NCI-H2227 treated with DMSO at 0.1 percent for 48 hours (cell line): ENCODE measurements around the gene ACTG1.

Experiments used
- DNase-seq: peaks from one replicate; lab custom pipeline; 2025; lab: John Stamatoyannopoulos, UW

The ACTG1 gene

GRCh38 chr17:81512562-81513371 is at the start of gene ACTG1:
TSS of gene ACTG1 (minus strand) at chr17:81512799. CDS start at chr17:81512354, 445 bp downstream.
- peak; percentile 89 for DNase-seq

- DNase-seq: no peak
Observed at GRCh38 chr17:81561494-81561885, 48.9 kb upstream of the ACTG1 start.

- DNase-seq: no peak
Observed at GRCh38 chr17:81558941-81559806, 46.6 kb upstream of the ACTG1 start.

GRCh38 chr17:81558115-81558468 is 45.5 kb upstream of the ACTG1 start:
- no peak for DNase-seq

GRCh38 chr17:81557276-81558114 is 44.9 kb upstream of the ACTG1 start:
- DNase-seq: no peak

- DNase-seq: no peak
Observed at GRCh38 chr17:81556863-81557262, 44.3 kb upstream of the ACTG1 start.

GRCh38 chr17:81556175-81556691 is 43.6 kb upstream of the ACTG1 start:
- DNase-seq: no peak

- peak; percentile 58 for DNase-seq
Observed at GRCh38 chr17:81553616-81554181, 41.1 kb upstream of the ACTG1 start.

- peak; percentile 89 for DNase-seq
Observed at GRCh38 chr17:81553018-81553615, 40.5 kb upstream of the ACTG1 start.

- peak; percentile 84 for DNase-seq
Observed at GRCh38 chr17:81552244-81553017, 39.8 kb upstream of the ACTG1 start, which contains the start of gene FAAP100. TSS of gene FAAP100 (minus strand) at chr17:81552353. CDS start at chr17:81552330, 23 bp downstream.

- no peak for DNase-seq
Observed at GRCh38 chr17:81551458-81552243, 39.1 kb upstream of the ACTG1 start.

- DNase-seq: no peak
Observed at GRCh38 chr17:81550830-81551457, 38.3 kb upstream of the ACTG1 start.

GRCh38 chr17:81550285-81550684 is 37.7 kb upstream of the ACTG1 start:
- DNase-seq: no peak

GRCh38 chr17:81549826-81550225 is 37.2 kb upstream of the ACTG1 start:
- no peak for DNase-seq

GRCh38 chr17:81549031-81549557 is 36.5 kb upstream of the ACTG1 start:
- DNase-seq: no peak

- no peak for DNase-seq
Observed at GRCh38 chr17:81547614-81547982, 35.0 kb upstream of the ACTG1 start.

GRCh38 chr17:81546906-81547613 is 34.5 kb upstream of the ACTG1 start:
- DNase-seq: no peak
